ENCODE results near the gene ADCY5.

GRCh38 chr3:123277106-123277505 lies 171.8 kb downstream of the ADCY5 start:
- no peak for TF ChIP-seq POLR2AphosphoS5 (IDR thresholded peaks at IDR 0.05)
- TF ChIP-seq, protein P1, sequence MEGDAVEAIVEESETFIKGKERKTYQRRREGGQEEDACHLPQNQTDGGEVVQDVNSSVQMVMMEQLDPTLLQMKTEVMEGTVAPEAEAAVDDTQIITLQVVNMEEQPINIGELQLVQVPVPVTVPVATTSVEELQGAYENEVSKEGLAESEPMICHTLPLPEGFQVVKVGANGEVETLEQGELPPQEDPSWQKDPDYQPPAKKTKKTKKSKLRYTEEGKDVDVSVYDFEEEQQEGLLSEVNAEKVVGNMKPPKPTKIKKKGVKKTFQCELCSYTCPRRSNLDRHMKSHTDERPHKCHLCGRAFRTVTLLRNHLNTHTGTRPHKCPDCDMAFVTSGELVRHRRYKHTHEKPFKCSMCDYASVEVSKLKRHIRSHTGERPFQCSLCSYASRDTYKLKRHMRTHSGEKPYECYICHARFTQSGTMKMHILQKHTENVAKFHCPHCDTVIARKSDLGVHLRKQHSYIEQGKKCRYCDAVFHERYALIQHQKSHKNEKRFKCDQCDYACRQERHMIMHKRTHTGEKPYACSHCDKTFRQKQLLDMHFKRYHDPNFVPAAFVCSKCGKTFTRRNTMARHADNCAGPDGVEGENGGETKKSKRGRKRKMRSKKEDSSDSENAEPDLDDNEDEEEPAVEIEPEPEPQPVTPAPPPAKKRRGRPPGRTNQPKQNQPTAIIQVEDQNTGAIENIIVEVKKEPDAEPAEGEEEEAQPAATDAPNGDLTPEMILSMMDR (IDR thresholded peaks at IDR 0.05 in 8 of 11, conservative IDR thresholded peaks at IDR 0.05 in 3 of 11) = no peak
- no peak for TF ChIP-seq POLR2A (IDR thresholded peaks at IDR 0.05)

All from spleen (tissue), 7 donors.